ENCODE measurements around the gene PPP5C. TPM values are rescaled to one million over a fixed set of nuclear protein-coding genes. Genes with fewer than 3 reads are reported as not detected.
"Not testable (repeated sequence)": the region's sequence is repeated elsewhere in the genome, so short reads cannot be mapped to it uniquely, and the experiment has no call there.

PPP5C gene
- total and polyA plus RNA-seq, 11 donors = 64.9 to 115 (median 77.1) TPM

- TF ChIP-seq CTCF (IDR thresholded peaks at IDR 0.05) = no peak
- TF ChIP-seq POLR2A (IDR thresholded peaks at IDR 0.05) = no peak
- Histone ChIP-seq H3K9me3 (no peaks in the 10 kb centered on the region), H3K4me3 (no peak overlapping the region), H3K27me3 (peaks cover 0 to 16% (median 0%) of the 10 kb centered on the region in 9 donors), H3K4me1 (no peaks in the 10 kb centered on the region), H3K36me3 (no peaks in the 10 kb centered on the region), H3K27ac (no peak overlapping the region)
- intact Hi-C loops (cut with DNase I) = no loop called here
- WGBS, 4 donors = 53 to 60% (median 57%) methylated on average over 6 of the region's 6 CpGs
- ATAC-seq = no peak
- no peak for DNase-seq
Measured at GRCh38 chr19:46435009-46435408, 88.1 kb downstream of the PPP5C start.

GRCh38 chr19:46435689-46436088, 88.8 kb downstream of the PPP5C start:
- ATAC-seq; H3K4me1 ChIP-seq; DNase-seq; intact Hi-C loops (cut with DNase I); H3K4me3 ChIP-seq; H3K36me3 ChIP-seq; H3K9me3 ChIP-seq; H3K27ac ChIP-seq: not testable (repeated sequence)
- peaks cover 0 to 16% (median 0%) of the 10 kb centered on the region in 9 donors for H3K27me3 ChIP-seq
- 92 to 99% (median 95%) methylated on average over 4 of the region's 4 CpGs for WGBS, 4 donors

Other genes with a start within 250 kb of the PPP5C start
- not detected for gene IGFL3, start 222.4 kb upstream of the PPP5C start, total RNA-seq
- not detected for gene IGFL3, start 222.4 kb upstream of the PPP5C start, polyA plus RNA-seq
- 1 to 10 TPM in 1 of 9 donors, not detected in 8; 1.4 TPM for gene IGFL2, start 198.8 kb upstream of the PPP5C start, total RNA-seq
- gene IGFL2, start 198.8 kb upstream of the PPP5C start, polyA plus RNA-seq = not detected
- gene IGFL1, start 117.3 kb upstream of the PPP5C start, total RNA-seq = not detected
- gene IGFL1, start 117.3 kb upstream of the PPP5C start, polyA plus RNA-seq = not detected
- gene HIF3A, start 50.0 kb upstream of the PPP5C start, total RNA-seq = 100 to 1,000 TPM in 2 of 9 donors, 10 to 100 TPM in 7; 32.8 to 117 (median 53.3) TPM
- gene HIF3A, start 50.0 kb upstream of the PPP5C start, polyA plus RNA-seq = 100 to 1,000 TPM in 1 of 2 donors, 10 to 100 TPM in 1; 80.9 to 114 TPM
- 10 to 100 TPM; 13.6 to 30.6 (median 24.7) TPM for gene CCDC8, start 66.5 kb downstream of the PPP5C start, total RNA-seq
- 10 to 100 TPM; 17.8 to 19.0 TPM for gene CCDC8, start 66.5 kb downstream of the PPP5C start, polyA plus RNA-seq
- gene PNMA8C, start 81.8 kb downstream of the PPP5C start, total RNA-seq = under 1 TPM in 7 of 9 donors, not detected in 2; 0.07 to 0.19 (median 0.12) TPM
- gene PNMA8C, start 81.8 kb downstream of the PPP5C start, polyA plus RNA-seq = under 1 TPM in 1 of 2 donors, not detected in 1; 0.08 TPM
- gene PNMA8A, start 124.5 kb downstream of the PPP5C start, total RNA-seq = 10 to 100 TPM in 3 of 9 donors, 1 to 10 TPM in 6; 2.1 to 12.1 (median 9.3) TPM
- gene PNMA8A, start 124.5 kb downstream of the PPP5C start, polyA plus RNA-seq = 1 to 10 TPM; 3.2 to 6.0 TPM
- gene PNMA8B, start 148.8 kb downstream of the PPP5C start, total RNA-seq = 1 to 10 TPM in 2 of 9 donors, under 1 TPM in 7; 0.38 to 1.1 (median 0.69) TPM
- under 1 TPM; 0.27 to 0.69 TPM for gene PNMA8B, start 148.8 kb downstream of the PPP5C start, polyA plus RNA-seq

Data from heart left ventricle (tissue), 16 donors.